ENCODE results near the gene ZNF200.

The ZNF200 gene

GRCh38 chr16:3174618-3175148 is 60.3 kb downstream of the ZNF200 start:
- DNase-seq, result no peak

DNA sequence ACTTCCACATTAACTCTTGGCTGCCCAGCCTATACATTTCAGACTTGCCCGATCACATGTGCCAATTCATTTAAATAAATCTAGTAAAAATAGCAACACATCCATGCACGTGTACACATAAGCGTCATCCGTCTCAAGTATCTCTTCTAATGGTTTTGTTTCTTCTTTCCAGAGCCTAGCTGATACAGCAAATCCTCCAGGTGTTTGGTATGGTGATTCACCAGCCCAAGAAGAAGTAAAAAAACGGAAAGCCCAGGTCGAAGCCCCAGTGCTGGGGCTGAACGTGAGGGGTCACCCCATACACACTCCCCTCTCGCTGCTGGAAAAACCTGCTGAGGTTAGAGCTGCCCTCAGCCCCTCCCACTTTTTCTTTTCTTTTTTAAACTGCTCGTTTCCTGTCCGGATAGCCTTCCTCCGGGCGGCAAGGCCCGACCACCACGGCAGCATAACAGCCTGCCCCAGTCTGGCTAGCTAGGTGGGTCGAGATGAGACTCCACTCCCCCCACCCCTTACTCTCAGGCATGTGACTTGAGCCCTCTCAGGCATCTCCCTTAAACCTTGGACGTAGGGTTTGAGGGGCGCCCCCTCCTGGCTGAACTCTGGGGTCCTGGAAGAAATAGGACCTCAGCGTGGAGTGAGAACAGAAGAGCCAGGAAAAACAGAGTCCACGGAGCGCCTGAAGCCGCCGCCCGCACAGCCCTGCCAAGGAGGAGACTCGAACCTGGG is 60.9 kb downstream of the ZNF200 start:
- no peak for DNase-seq

Measured in GF-D8 (cell line).